ENCODE results near the gene FGFR3. TPM values are rescaled to one million over a fixed set of nuclear protein-coding genes. Genes with fewer than 3 reads are reported as not detected.

Gene FGFR3
- total RNA-seq, 4 donors from 2014 or later, result 0.78 to 5.1 (median 1.6) TPM

DNA sequence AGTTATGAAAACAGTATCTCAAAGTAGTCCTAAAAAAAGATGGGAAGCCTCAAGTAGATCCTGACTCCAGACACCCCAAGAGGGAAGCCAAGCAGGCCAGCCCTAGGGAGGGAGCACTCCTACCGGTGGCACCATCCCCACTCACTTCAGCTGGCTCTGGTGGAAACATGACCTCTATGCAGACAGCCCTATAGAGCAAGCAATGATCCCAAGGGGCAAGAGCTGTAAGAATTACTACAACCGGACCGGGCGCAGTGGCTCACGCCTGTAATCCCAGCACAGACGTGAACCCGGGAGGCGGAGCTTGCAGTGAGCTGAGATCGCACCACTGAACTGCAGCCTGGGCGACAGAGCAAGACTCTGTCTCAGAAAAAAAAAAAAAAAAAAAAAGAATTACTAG lies 57.2 kb downstream of the FGFR3 start:
- peak overlapping the region in 1 of 3 donors; percentile 24 for H3K27ac ChIP-seq
- WGBS, 2 donors, result 69% methylated on average over 3 to 10 of the region's 10 CpGs
- H3K36me3 ChIP-seq, result peaks cover 0 to 5% of the 10 kb centered on the region in 2 donors
- DNase-seq, result peak; percentile 52 to 57
- no peak overlapping the region for H3K4me3 ChIP-seq (replicated peaks in 1 of 3)
- TF ChIP-seq, protein P1, sequence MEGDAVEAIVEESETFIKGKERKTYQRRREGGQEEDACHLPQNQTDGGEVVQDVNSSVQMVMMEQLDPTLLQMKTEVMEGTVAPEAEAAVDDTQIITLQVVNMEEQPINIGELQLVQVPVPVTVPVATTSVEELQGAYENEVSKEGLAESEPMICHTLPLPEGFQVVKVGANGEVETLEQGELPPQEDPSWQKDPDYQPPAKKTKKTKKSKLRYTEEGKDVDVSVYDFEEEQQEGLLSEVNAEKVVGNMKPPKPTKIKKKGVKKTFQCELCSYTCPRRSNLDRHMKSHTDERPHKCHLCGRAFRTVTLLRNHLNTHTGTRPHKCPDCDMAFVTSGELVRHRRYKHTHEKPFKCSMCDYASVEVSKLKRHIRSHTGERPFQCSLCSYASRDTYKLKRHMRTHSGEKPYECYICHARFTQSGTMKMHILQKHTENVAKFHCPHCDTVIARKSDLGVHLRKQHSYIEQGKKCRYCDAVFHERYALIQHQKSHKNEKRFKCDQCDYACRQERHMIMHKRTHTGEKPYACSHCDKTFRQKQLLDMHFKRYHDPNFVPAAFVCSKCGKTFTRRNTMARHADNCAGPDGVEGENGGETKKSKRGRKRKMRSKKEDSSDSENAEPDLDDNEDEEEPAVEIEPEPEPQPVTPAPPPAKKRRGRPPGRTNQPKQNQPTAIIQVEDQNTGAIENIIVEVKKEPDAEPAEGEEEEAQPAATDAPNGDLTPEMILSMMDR (IDR thresholded peaks at IDR 0.05), result no peak
- TF ChIP-seq POLR2A (IDR thresholded peaks at IDR 0.05), result no peak
- no peaks in the 10 kb centered on the region for H3K27me3 ChIP-seq
- H3K4me1 ChIP-seq, result peaks cover 23 to 49% of the 10 kb centered on the region in 2 donors
- intact Hi-C loops (cut with DNase I), result no loop called here
- H3K9me3 ChIP-seq, result no peaks in the 10 kb centered on the region

DNA sequence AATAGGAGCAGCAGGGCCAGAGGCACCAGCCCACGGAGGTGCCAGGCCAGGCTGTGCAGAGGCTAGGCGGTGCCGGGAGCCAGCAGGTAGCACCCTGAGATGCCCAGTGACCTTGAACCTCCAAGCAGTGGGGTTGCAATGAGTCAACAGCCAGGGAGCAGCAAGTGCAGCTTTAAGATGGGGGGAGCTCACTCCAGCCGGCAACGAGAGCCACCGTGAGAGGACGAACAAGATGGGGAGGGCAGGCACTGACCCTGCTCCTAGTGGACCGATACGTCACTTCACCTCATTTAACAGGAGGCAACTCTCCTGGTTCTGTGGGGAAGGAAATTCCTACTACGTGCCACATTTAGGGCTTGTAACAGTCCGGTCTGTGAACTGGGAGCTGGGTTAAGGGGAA lies 58.1 kb downstream of the FGFR3 start:
- TF ChIP-seq POLR2A (IDR thresholded peaks at IDR 0.05), result no peak
- TF ChIP-seq, protein P1 (IDR thresholded peaks at IDR 0.05), result peak in 2 of 6 experiments; percentile 24 to 29
- Histone ChIP-seq H3K4me3 (replicated peaks in 1 of 3) (no peak overlapping the region), H3K36me3 (no peaks in the 10 kb centered on the region), H3K9me3 (no peaks in the 10 kb centered on the region), H3K27me3 (no peaks in the 10 kb centered on the region), H3K27ac (peak overlapping the region; percentile 5 to 41 (median 28)), H3K4me1 (peaks cover 23 to 50% of the 10 kb centered on the region in 2 donors)
- WGBS, 2 donors, result 39% methylated on average over 11 of the region's 11 CpGs
- intact Hi-C loops (cut with DNase I), result no loop called here
- peak; percentile 27 to 36 for DNase-seq

DNA sequence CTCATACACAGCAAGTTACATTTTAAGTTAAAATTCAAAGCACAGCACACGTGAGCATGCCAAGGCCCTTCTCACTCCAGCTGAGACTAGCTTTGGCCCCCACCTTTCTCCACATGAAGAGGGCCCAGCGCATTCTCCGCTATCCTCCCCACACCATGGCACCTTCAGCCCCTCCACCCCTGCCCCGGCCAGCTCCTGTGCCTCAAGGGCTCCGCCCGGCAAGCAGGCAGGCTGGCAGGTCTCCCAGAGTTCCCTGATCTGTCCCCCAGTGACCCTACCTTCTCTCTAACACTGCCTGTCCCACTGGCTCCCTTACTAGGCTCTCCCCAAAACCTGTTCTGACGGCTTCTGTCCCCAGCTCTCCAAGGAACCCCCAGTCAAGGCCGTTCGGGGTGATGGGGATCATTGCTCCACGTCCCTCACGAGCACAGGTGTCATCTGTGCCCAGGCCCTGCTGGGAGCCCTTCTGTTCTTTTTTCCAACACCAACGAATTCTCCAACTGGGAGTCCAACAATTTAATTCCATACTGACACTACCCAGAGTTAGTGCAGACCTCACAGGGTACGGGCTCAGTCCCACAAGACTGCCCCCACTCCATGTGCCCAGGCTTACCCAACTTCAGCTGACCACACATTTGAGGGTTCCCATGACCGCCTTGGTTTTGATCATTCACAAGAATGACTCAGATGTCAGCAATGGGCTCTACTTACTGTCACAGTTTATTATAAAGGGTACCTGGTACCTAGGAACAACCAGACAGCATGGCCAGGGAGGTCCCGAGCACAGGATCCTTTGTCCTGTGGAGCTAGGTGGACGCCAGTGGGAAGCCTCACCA lies 58.7 kb downstream of the FGFR3 start:
- peak; percentile 82 to 84 for DNase-seq
- Histone ChIP-seq H3K36me3 (no peaks in the 10 kb centered on the region), H3K27me3 (no peaks in the 10 kb centered on the region), H3K9me3 (no peaks in the 10 kb centered on the region), H3K4me1 (peaks cover 23 to 50% of the 10 kb centered on the region in 2 donors), H3K27ac (peak overlapping the region; percentile 5 to 41 (median 28)), H3K4me3 (replicated peaks in 1 of 3) (no peak overlapping the region)
- intact Hi-C loops (cut with DNase I), result no loop called here
- 62 to 68% methylated on average over 16 of the region's 16 CpGs for WGBS, 2 donors
- no peak for TF ChIP-seq POLR2A (IDR thresholded peaks at IDR 0.05)
- TF ChIP-seq, protein P1 (IDR thresholded peaks at IDR 0.05), result no peak

DNA sequence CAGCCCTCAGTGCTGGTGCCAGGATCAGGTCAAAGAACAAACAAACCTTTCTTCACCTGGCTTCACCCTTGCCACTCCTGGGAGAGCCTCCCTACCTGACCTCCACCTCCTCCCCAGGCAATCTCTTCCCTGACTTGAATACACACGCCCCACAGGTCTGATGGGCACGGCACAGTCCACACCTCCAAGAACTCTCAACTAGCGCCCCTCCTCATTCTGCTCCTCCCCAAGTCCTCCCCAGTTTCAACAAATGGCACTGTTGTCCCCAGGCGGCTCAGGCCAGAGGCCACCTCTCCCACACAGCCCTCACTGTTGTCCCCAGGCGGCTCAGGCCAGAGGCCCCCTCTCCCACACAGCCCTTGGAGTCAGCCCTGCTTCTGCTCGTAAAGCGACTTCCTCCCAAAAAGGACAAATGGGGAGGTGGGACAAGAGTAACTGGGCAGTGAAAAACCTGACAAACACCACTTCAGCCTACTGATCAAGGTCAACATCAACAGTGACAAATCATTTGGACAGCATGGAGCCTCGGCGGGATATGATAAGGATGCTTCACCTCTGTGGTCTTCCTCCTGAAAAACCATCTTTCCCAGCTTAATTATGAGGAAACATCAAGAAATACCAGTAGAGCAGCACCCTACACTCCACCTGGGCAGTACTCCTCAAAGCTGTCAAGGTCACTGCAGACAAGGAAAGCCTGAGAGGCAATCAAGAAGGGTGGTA lies 60.0 kb downstream of the FGFR3 start:
- H3K36me3 ChIP-seq, result no peaks in the 10 kb centered on the region
- no peak for DNase-seq
- intact Hi-C loops (cut with DNase I), result no loop called here
- H3K4me3 ChIP-seq (replicated peaks in 1 of 3), result no peak overlapping the region
- H3K27me3 ChIP-seq, result no peaks in the 10 kb centered on the region
- H3K27ac ChIP-seq, result peak overlapping the region in 1 of 3 donors; percentile 5
- H3K9me3 ChIP-seq, result no peaks in the 10 kb centered on the region
- H3K4me1 ChIP-seq, result peaks cover 23 to 57% of the 10 kb centered on the region in 2 donors
- no peak for TF ChIP-seq POLR2A (IDR thresholded peaks at IDR 0.05)
- TF ChIP-seq, protein P1 (IDR thresholded peaks at IDR 0.05), result no peak
- 87 to 88% methylated on average over 9 of the region's 9 CpGs for WGBS, 2 donors

Data from thyroid gland (tissue), 4 donors.